HCT116 (cell line): ENCODE results near the gene ING1. TPM values are rescaled to one million over a fixed set of nuclear protein-coding genes. Genes with fewer than 3 reads are reported as not detected.
"Not testable (repeated sequence)": the region's sequence is repeated elsewhere in the genome, so short reads cannot be mapped to it uniquely, and the experiment has no call there.

ENCODE experiments used
- ATAC-seq: fragments of 200-7000 bp; cut with Tn5 transposase; 2 replicates; pipeline ENCODE4 v1.9.1; 2020; ENCODE audit warnings: mild to moderate bottlenecking, moderate library complexity
- BruUV-seq: library from RNA; stranded (reverse); fragments of 400-500 nt; replicated peaks from 2 replicates; lab custom pipeline; 2021; lab: Mats Ljungman, UMichigan
- CTCF ChIA-PET: fragments of 300-600 bp; sonication (Branson Sonifier 250); formaldehyde crosslinking; loops from one replicate; lab custom pipeline; 2021; ENCODE audit warnings: antibody characterized with exemption; lab: Charles Lee
- POLR2A ChIA-PET: fragments of 300-600, 350-600 bp; sonication (Branson Sonifier 250); formaldehyde crosslinking; loops from one replicate; lab custom pipeline; 2021; ENCODE audit warnings: antibody characterized with exemption; lab: Charles Lee
- RAD21 ChIA-PET, 2 experiments: fragments of 300-600 bp; sonication (Branson Sonifier 250); formaldehyde crosslinking; loops; one replicate each; lab custom pipeline; 2023; ENCODE audit warnings: low total read pairs in 2 of 2; ENCODE audit not compliant: uncharacterized antibody in 2 of 2, unreplicated experiment in 2 of 2, low non-redundant PET in 1 of 2; lab: Charles Lee
- DNase-seq: peaks from one replicate; pipeline ENCODE4 v3.0.0-alpha.2; 2010; ENCODE audit warnings: low read depth, low spot score
- H2AFZ ChIP-seq: fragments of 200-600 bp; shearing (Covaris generic), sonication (generic); 2 replicates; pipeline ENCODE4 v1.6.1; 2017; ENCODE audit warnings: low read depth, mixed run types, mixed read lengths, antibody characterized with exemption, low read length; ENCODE audit not compliant: poor library complexity, severe bottlenecking
- H3K27ac ChIP-seq: 2 replicates; pipeline ENCODE4 v1.5.1; 2012; ENCODE audit warnings: low read depth, low read length
- H3K27me3 ChIP-seq: fragments of 200-600 bp; sonication (generic); 2 replicates; pipeline ENCODE4 v1.6.1; 2016; ENCODE audit warnings: mixed run types, low read length, mixed read lengths; ENCODE audit not compliant: insufficient read depth
- H3K36me3 ChIP-seq, 2 experiments: fragments of 200-500 bp in 1 of 2; fragments of 200-600 bp in 1 of 2; sonication (Bioruptor generic) in 1 of 2; sonication (generic) in 1 of 2; 2 replicates each; pipeline versions ENCODE4 v1.5.1 to v1.6.1; 2014 to 2016; ENCODE audit warnings: low read length in 2 of 2, inconsistent platforms in 1 of 2, mixed read lengths in 1 of 2, mixed run types in 1 of 2; ENCODE audit not compliant: insufficient read depth in 2 of 2, control insufficient read depth in 1 of 2
- H3K4me1 ChIP-seq, 2 experiments: fragments of 200-600 bp in 1 of 2; sonication (generic) in 1 of 2; 2 replicates each; pipeline versions ENCODE4 v1.5.1 to v1.6.1; 2012 to 2017; ENCODE audit warnings: low read length in 2 of 2, inconsistent platforms in 1 of 2, mild to moderate bottlenecking in 1 of 2, mixed read lengths in 1 of 2, mixed run types in 1 of 2, moderate library complexity in 1 of 2; ENCODE audit not compliant: insufficient read depth in 2 of 2, control insufficient read depth in 1 of 2
- H3K4me2 ChIP-seq: fragments of 200-600 bp; sonication (generic); 2 replicates; pipeline ENCODE4 v1.6.1; 2017; ENCODE audit warnings: mixed run types, low read length, mixed read lengths
- H3K4me3 ChIP-seq, 2 experiments: fragments of 200-600 bp in 1 of 2; sonication (generic) in 1 of 2; replicated peaks in 1 of 2; 2 replicates each; pipeline ENCODE4 v1.5.1; 2011 to 2016; ENCODE audit warnings: low read length in 2 of 2, control low read depth in 1 of 2, low read depth in 1 of 2, mild to moderate bottlenecking in 1 of 2, mixed read lengths in 1 of 2, mixed run types in 1 of 2
- H3K79me2 ChIP-seq: fragments of 200-600 bp; sonication (generic); 2 replicates; pipeline ENCODE4 v1.6.1; 2017; ENCODE audit warnings: mild to moderate bottlenecking, mixed run types, low read length, moderate library complexity, mixed read lengths; ENCODE audit not compliant: insufficient read depth
- H3K9ac ChIP-seq: fragments of 200-600 bp; sonication (generic); 2 replicates; pipeline ENCODE4 v1.6.1; 2016; ENCODE audit warnings: low read length, mixed read lengths
- H3K9me2 ChIP-seq: fragments of 200-600 bp; sonication (generic), shearing (Covaris generic); 2 replicates; pipeline ENCODE4 v1.6.1; 2017; ENCODE audit warnings: mixed run types, mild to moderate bottlenecking, moderate library complexity; ENCODE audit not compliant: insufficient read depth
- H3K9me3 ChIP-seq, 2 experiments: fragments of 200-500 bp in 1 of 2; fragments of 200-600 bp in 1 of 2; sonication (Bioruptor generic) in 1 of 2; sonication (generic) in 1 of 2; 2 replicates each; pipeline ENCODE4 v1.6.1; 2014 to 2017; ENCODE audit warnings: low read length in 2 of 2, mixed read lengths in 2 of 2, inconsistent platforms in 1 of 2, low read depth in 1 of 2, mild to moderate bottlenecking in 1 of 2, mixed run types in 1 of 2, moderate library complexity in 1 of 2; ENCODE audit not compliant: control insufficient read depth in 1 of 2, insufficient read depth in 1 of 2
- H4K20me1 ChIP-seq: fragments of 200-600 bp; sonication (generic), shearing (Covaris generic); 2 replicates; pipeline ENCODE4 v1.6.1; 2017; ENCODE audit warnings: mixed run types, mild to moderate bottlenecking, moderate library complexity; ENCODE audit not compliant: insufficient read depth
- CBX3 ChIP-seq: IDR thresholded peaks from 2 replicates; pipeline ENCODE4 v1.6.1; 2012; ENCODE audit warnings: low read depth
- EGR1 ChIP-seq: IDR thresholded peaks from 2 replicates; pipeline ENCODE4 v1.6.1; 2012; ENCODE audit warnings: low read depth
- ELF1 ChIP-seq: IDR thresholded peaks from 2 replicates; pipeline ENCODE4 v1.6.1; 2012; ENCODE audit warnings: low read depth, borderline replicate concordance
- EZH2 ChIP-seq: fragments of 200-600 bp; sonication (generic); IDR thresholded peaks from 2 replicates; pipeline ENCODE4 v1.6.1; 2017; ENCODE audit warnings: antibody characterized with exemption, mixed run types
- EZH2phosphoT487 ChIP-seq: fragments of 200-600 bp; IDR thresholded peaks from 2 replicates; pipeline ENCODE4 v1.6.1; 2018; ENCODE audit warnings: antibody characterized with exemption, borderline replicate concordance
- FOSL1 ChIP-seq: IDR thresholded peaks from 2 replicates; pipeline ENCODE4 v1.6.1; 2012; ENCODE audit warnings: low read depth
- JUND ChIP-seq: IDR thresholded peaks from 2 replicates; pipeline ENCODE4 v1.6.1; 2012
- POLR2A ChIP-seq: IDR thresholded peaks from 2 replicates; pipeline ENCODE4 v1.7.0; 2011; ENCODE audit warnings: borderline replicate concordance; ENCODE audit not compliant: insufficient read depth, insufficient read length; ENCODE audit errors: extremely low read depth
- POLR2AphosphoS5 ChIP-seq: IDR thresholded peaks from 2 replicates; pipeline ENCODE4 v1.6.1; 2011; ENCODE audit warnings: mild to moderate bottlenecking, low read depth, low read length, moderate library complexity
- SIN3A ChIP-seq: IDR thresholded peaks from 2 replicates; pipeline ENCODE4 v1.6.1; 2012; ENCODE audit warnings: low read depth
- SP1 ChIP-seq: IDR thresholded peaks from 2 replicates; pipeline ENCODE4 v1.6.1; 2012; ENCODE audit warnings: low read depth
- SRF ChIP-seq: IDR thresholded peaks from 2 replicates; pipeline ENCODE4 v1.6.1; 2012; ENCODE audit warnings: low read depth
- TCF7L2 ChIP-seq: IDR thresholded peaks from 2 replicates; pipeline ENCODE4 v1.7.0; 2011; ENCODE audit warnings: borderline replicate concordance, inconsistent platforms; ENCODE audit not compliant: insufficient read depth, insufficient read length; ENCODE audit errors: extremely low read depth
- ZNF274 ChIP-seq: fragments of 200-500 bp; sonication (Bioruptor generic); IDR thresholded peaks from 2 replicates; pipeline ENCODE4 v1.6.1; 2014; ENCODE audit warnings: mild to moderate bottlenecking, low read depth, low read length, inconsistent platforms
- intact Hi-C: fragments of 100-400 bp; cut with micrococcal nuclease; formaldehyde crosslinking; loops from 2 replicates; pipeline ENCODE4 v1.10.0; 2022
- total RNA-seq: library from RNA; stranded (reverse); gene quantifications from one replicate; pipeline ENCODE4 v1.2.1, GENCODE V29; 2021; ENCODE audit not compliant: unreplicated experiment

Gene ING1
- total RNA-seq, 1 experiment from 2014 or later, result 27.0 TPM

- intact Hi-C loops, H3K27ac ChIP-seq, POLR2A ChIA-PET, CTCF ChIA-PET, H2AFZ ChIP-seq, H3K4me2 ChIP-seq, H3K4me3 ChIP-seq, H3K9me3 ChIP-seq, H4K20me1 ChIP-seq, H3K27me3 ChIP-seq, H3K9ac ChIP-seq, H3K9me2 ChIP-seq, BruUV-seq, DNase-seq, RAD21 ChIA-PET, ATAC-seq: not testable (repeated sequence)
- Histone ChIP-seq H3K4me1 (peaks cover 9 to 17% of the 10 kb centered on the region in 2 experiments), H3K79me2 (peaks cover 64% of the 10 kb centered on the region), H3K36me3 (peaks cover 32 to 39% of the 10 kb centered on the region in 2 experiments)
These were observed 12.4 kb upstream of the ING1 start for GRCh38 chr13:110701061-110701460.

GRCh38 chr13:110702089-110702488 lies 11.4 kb upstream of the ING1 start:
- no peaks in the 10 kb centered on the region for H3K9me2 ChIP-seq
- H3K4me1 ChIP-seq, result peaks cover 16 to 26% of the 10 kb centered on the region in 2 experiments
- DNase-seq (no peak), ATAC-seq (no peak)
- ChIA-PET RAD21 (no interaction called here), POLR2A (no interaction called here), CTCF (no interaction called here)
- no TSS peak for BruUV-seq
- intact Hi-C loops, result no loop called here
- TF ChIP-seq SIN3A (no peak), CBX3 (no peak), SP1 (no peak), POLR2A (no peak), SRF (no peak), EZH2phosphoT487 (no peak), TCF7L2 (no peak), FOSL1 (no peak), ZNF274 (no peak), EGR1 (no peak), JUND (no peak), EZH2 (no peak), POLR2AphosphoS5 (no peak), ELF1 (no peak)
- H3K9ac ChIP-seq, result no peak overlapping the region
- H3K4me2 ChIP-seq, result no peak overlapping the region
- H3K27ac ChIP-seq, result no peak overlapping the region
- no peak overlapping the region for H3K4me3 ChIP-seq
- H3K9me3 ChIP-seq, result no peaks in the 10 kb centered on the region
- peaks cover 4% of the 10 kb centered on the region; the same call in 1 of the 2 replicates for H4K20me1 ChIP-seq
- H3K79me2 ChIP-seq, result peaks cover 60% of the 10 kb centered on the region
- H2AFZ ChIP-seq, result no peak overlapping the region
- H3K27me3 ChIP-seq, result no peaks in the 10 kb centered on the region
- H3K36me3 ChIP-seq, result peaks cover 31 to 39% of the 10 kb centered on the region in 2 experiments
